Tibial nerve (tissue), 3 donors: ENCODE data around the gene PTCD1.

Experiments
- POLR2A ChIP-seq, 2 donors: fragments of 450-650 bp; IDR thresholded peaks; one replicate each; pipeline ENCODE4 v1.6.1; 2017; ENCODE audit warnings: antibody characterized with exemption in 2 of 2, mild to moderate bottlenecking in 2 of 2, moderate library complexity in 2 of 2
- TF ChIP-seq, protein P1 (sequence below), 5 experiments: fragments of 200-600 bp in 3 of 5; fragments of 450-650 bp in 2 of 5; sonication (generic) in 3 of 5; IDR thresholded peaks; one replicate each; pipeline ENCODE4 v1.5.1; 2016 to 2019; ENCODE audit warnings: antibody characterized with exemption in 5 of 5, mild to moderate bottlenecking in 3 of 5, moderate library complexity in 2 of 5

DNA sequence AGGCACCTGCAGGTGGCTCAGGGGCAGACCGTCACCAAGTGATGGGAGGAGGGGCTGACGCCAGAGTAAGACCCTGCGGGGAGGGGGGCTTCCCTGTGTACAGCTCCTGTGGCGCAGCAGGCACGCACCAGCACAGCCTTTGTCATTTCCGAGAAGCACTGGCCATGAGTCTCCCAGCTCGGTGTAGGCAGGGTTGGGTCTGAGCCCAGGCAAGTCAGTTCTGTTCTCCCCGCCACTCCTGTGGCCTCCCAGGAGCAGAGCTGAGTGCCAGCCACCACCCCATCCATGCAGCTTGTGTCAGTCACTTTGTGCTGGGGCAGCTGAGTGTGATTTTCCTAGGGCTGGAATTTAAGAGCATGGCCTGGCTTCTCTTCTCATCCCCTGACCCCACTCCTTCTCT is 13.3 kb upstream of the PTCD1 start:
- no peak for TF ChIP-seq POLR2A (IDR thresholded peaks at IDR 0.05)
- TF ChIP-seq, protein P1, sequence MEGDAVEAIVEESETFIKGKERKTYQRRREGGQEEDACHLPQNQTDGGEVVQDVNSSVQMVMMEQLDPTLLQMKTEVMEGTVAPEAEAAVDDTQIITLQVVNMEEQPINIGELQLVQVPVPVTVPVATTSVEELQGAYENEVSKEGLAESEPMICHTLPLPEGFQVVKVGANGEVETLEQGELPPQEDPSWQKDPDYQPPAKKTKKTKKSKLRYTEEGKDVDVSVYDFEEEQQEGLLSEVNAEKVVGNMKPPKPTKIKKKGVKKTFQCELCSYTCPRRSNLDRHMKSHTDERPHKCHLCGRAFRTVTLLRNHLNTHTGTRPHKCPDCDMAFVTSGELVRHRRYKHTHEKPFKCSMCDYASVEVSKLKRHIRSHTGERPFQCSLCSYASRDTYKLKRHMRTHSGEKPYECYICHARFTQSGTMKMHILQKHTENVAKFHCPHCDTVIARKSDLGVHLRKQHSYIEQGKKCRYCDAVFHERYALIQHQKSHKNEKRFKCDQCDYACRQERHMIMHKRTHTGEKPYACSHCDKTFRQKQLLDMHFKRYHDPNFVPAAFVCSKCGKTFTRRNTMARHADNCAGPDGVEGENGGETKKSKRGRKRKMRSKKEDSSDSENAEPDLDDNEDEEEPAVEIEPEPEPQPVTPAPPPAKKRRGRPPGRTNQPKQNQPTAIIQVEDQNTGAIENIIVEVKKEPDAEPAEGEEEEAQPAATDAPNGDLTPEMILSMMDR (IDR thresholded peaks at IDR 0.05): no peak
